Coronary artery (tissue), 2 donors: ENCODE results near the gene EPHA3.

Experiments used
- DNase-seq: peaks from one replicate; pipeline ENCODE4 v3.0.0-alpha.2; 2017; ENCODE audit warnings: low spot score
- H3K27ac ChIP-seq, 2 donors: fragments of 200-600 bp; sonication (generic); one replicate each; pipeline ENCODE4 v1.5.1; 2016 to 2019
- H3K4me3 ChIP-seq: fragments of 200-600 bp; sonication (generic); 2 replicates; pipeline ENCODE4 v1.5.1; 2016; ENCODE audit warnings: mild to moderate bottlenecking, moderate library complexity
- TF ChIP-seq, protein P1 (sequence below): fragments of 200-600 bp; sonication (generic); IDR thresholded peaks from one replicate; pipeline ENCODE4 v1.5.1; 2019; ENCODE audit warnings: antibody characterized with exemption

EPHA3 gene

GRCh38 chr3:89440386-89440785 lies 333.0 kb downstream of the EPHA3 start:
- H3K4me3 ChIP-seq, result no peak overlapping the region
- no peak for DNase-seq
- TF ChIP-seq, protein P1, sequence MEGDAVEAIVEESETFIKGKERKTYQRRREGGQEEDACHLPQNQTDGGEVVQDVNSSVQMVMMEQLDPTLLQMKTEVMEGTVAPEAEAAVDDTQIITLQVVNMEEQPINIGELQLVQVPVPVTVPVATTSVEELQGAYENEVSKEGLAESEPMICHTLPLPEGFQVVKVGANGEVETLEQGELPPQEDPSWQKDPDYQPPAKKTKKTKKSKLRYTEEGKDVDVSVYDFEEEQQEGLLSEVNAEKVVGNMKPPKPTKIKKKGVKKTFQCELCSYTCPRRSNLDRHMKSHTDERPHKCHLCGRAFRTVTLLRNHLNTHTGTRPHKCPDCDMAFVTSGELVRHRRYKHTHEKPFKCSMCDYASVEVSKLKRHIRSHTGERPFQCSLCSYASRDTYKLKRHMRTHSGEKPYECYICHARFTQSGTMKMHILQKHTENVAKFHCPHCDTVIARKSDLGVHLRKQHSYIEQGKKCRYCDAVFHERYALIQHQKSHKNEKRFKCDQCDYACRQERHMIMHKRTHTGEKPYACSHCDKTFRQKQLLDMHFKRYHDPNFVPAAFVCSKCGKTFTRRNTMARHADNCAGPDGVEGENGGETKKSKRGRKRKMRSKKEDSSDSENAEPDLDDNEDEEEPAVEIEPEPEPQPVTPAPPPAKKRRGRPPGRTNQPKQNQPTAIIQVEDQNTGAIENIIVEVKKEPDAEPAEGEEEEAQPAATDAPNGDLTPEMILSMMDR, result no peak
- H3K27ac ChIP-seq, result no peak overlapping the region

- no peak overlapping the region for H3K27ac ChIP-seq
- TF ChIP-seq, protein P1, result no peak
- no peak for DNase-seq
- no peak overlapping the region for H3K4me3 ChIP-seq
These were observed 333.7 kb downstream of the EPHA3 start for GRCh38 chr3:89441141-89441540.

DNA sequence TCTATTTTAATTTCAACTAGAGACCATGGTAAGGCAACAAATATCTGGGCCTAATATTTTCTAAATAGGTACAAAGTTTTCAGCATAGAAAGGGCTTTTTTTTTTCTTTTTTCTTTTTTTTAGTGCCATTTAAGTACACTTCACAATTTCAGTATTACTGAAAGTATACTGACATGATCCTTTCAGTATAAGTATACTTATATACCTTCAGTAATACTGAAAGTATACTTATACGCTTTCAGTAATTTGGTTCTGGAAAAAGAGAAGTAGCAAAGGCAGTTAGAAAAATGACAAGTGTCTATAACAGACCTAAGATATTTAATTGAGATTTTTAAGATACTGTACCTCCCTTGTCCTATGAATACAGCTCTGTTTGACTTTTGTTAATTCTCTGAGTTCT lies 339.2 kb downstream of the EPHA3 start:
- TF ChIP-seq, protein P1, result no peak
- Histone ChIP-seq H3K27ac (no peak overlapping the region), H3K4me3 (no peak overlapping the region)
- no peak for DNase-seq

GRCh38 chr3:89447243-89447642 lies 339.8 kb downstream of the EPHA3 start:
- Histone ChIP-seq H3K27ac (no peak overlapping the region), H3K4me3 (no peak overlapping the region)
- no peak for DNase-seq
- TF ChIP-seq, protein P1, result no peak

DNA sequence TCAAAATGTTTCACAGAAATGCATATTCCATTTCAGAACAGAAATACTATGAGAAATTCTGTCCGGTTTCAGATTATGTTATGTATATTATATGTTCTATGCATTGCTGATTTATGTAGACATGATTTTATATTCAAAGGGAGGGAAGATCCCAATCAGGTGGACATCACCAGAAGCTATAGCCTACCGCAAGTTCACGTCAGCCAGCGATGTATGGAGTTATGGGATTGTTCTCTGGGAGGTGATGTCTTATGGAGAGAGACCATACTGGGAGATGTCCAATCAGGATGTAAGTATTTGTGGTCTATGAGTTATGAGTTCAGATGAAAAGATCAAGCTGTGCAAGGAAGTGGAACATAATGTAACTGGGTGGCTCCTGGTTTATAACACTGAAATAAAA lies 341.7 kb downstream of the EPHA3 start:
- TF ChIP-seq, protein P1, result no peak
- DNase-seq, result no peak
- no peak overlapping the region for H3K27ac ChIP-seq
- H3K4me3 ChIP-seq, result no peak overlapping the region

- Histone ChIP-seq H3K4me3 (no peak overlapping the region), H3K27ac (no peak overlapping the region)
- TF ChIP-seq, protein P1, result no peak
- no peak for DNase-seq
These were observed 344.6 kb downstream of the EPHA3 start for GRCh38 chr3:89452066-89452465.

DNA sequence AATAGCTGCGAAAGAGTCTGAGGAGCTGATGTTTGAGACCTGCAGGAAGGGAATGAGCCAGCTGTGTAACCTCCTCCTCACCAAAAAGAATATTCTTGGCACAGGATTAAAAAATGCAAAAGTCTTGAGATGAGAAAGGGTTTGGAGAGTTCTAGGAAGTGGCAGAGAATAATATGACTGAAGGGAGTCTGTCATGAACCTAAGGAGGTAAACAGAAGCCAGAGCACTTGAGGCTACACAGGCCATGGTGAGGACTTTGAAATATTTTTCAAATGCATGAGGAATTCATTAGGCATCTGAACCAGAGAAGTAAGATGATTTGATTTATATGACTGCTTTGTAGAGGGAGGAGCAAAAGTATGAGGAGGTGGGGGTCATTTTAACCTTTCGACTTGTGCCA lies 347.8 kb downstream of the EPHA3 start:
- H3K4me3 ChIP-seq, result no peak overlapping the region
- TF ChIP-seq, protein P1, result no peak
- no peak for DNase-seq
- H3K27ac ChIP-seq, result no peak overlapping the region
